GM12864 (cell line): Measurements from ENCODE around the gene DGKI.

Experiments used
- DNase-seq: peaks from one replicate; pipeline ENCODE4 v3.0.0-alpha.2; 2011; ENCODE audit warnings: low read depth
- H3K4me3 ChIP-seq: 2 replicates; pipeline ENCODE4 v1.5.1; 2011; ENCODE audit warnings: mild to moderate bottlenecking, low read depth, low read length, control low read depth
- TF ChIP-seq, protein P1 (sequence below): IDR thresholded peaks from 2 replicates; pipeline ENCODE4 v1.5.1; 2011; ENCODE audit warnings: low read depth, mild to moderate bottlenecking, moderate library complexity, low read length, control low read depth, inconsistent platforms; ENCODE audit errors: missing control alignments

Gene DGKI

DNA sequence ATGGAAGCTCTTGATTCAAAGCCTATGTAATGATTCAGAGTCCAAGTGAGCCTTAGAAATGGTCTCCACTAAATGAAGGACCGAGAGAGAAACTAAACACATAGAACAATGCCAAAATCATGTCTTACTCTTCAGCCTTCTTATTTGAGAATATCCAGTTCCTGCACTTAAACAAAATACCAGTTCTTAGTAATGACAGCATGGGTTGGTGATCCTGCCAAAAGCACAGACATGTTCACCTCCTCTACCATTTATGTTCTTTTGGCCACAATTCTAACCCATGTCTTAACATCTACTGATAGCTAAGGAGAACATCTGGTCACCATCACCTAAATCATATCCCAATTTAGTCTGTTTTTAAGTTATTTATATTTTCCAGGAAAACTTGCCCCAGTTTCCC, 263.6 kb downstream of the DGKI start:
- TF ChIP-seq, protein P1, sequence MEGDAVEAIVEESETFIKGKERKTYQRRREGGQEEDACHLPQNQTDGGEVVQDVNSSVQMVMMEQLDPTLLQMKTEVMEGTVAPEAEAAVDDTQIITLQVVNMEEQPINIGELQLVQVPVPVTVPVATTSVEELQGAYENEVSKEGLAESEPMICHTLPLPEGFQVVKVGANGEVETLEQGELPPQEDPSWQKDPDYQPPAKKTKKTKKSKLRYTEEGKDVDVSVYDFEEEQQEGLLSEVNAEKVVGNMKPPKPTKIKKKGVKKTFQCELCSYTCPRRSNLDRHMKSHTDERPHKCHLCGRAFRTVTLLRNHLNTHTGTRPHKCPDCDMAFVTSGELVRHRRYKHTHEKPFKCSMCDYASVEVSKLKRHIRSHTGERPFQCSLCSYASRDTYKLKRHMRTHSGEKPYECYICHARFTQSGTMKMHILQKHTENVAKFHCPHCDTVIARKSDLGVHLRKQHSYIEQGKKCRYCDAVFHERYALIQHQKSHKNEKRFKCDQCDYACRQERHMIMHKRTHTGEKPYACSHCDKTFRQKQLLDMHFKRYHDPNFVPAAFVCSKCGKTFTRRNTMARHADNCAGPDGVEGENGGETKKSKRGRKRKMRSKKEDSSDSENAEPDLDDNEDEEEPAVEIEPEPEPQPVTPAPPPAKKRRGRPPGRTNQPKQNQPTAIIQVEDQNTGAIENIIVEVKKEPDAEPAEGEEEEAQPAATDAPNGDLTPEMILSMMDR: no peak
- DNase-seq: no peak

DNA sequence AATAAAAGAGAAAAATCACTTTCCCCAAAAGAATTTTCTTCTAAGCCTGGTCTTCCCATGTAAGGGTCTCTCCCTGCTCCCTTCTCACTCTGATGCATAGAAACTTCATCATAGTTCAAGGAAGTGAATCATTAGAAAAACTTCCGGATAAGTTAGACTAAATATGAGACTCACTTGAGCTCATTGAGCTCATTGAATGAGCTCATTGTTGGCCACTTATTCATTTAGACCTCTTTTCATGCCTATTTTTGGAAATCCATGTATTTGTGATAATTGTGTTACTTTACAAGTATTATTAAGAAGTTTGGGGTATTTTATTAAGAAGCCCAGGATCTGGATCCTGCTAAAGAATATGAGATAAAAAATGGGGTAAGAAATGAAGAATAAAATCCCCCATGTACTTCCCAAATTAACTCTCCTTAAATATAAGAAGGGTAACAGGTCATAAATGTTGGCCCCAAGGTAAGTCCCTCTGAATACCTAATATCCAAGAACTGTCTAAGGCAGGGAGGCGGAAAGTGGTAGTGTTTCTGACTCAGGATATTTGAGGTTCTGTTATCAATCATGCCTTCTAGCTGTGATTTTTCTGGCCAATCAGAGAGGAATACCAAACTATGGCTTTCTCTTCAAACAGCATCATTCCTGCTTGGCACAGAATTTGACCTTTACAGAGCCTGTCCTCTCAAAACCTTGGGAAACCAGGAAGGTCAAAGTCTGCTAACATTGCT, 266.7 kb downstream of the DGKI start:
- no peak overlapping the region for H3K4me3 ChIP-seq
- TF ChIP-seq, protein P1: no peak
- DNase-seq: no peak

More for the DNA sequence above, 263.6 kb downstream of the DGKI start:
- H3K4me3 ChIP-seq: no peak overlapping the region

DNA sequence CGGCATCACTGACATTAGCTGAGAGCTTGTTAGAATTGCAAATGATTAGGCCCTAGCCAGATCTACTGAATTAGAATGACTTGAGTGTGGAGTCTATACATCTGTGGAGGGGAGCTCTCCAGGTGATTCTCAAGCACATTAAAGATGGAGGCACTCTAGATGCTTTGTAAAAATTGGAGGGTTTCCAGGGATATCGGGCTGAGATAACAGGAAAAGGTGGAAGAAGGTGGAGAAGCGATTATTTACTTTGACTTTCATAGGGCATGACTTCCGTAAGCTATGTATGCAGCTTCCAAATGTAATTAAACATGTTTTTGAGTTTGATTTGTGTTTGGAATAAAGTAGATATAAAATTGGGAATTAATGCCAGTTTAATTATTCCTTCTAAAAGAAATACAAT, 268.2 kb downstream of the DGKI start:
- no peak overlapping the region for H3K4me3 ChIP-seq
- no peak for DNase-seq
- TF ChIP-seq, protein P1: no peak

DNA sequence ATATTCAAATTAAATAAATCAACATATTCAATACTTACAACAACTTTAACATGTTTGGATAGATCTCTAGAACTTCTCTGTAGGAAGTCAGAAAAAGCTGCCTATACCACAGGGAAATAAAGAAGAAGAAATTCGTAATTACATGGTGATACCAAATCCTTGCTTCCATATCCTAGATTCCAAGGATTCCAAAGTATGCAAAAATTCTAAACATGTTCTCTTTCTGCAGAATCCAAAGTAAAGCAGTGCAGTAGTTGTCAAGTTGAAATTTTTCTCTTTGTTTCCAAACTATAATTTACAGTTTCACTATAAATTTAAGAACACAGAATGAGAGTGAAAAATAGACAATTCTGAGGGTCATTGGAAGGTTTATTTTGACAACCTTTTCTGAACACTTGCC, 269.6 kb downstream of the DGKI start:
- no peak for DNase-seq
- TF ChIP-seq, protein P1: no peak
- H3K4me3 ChIP-seq: no peak overlapping the region

DNA sequence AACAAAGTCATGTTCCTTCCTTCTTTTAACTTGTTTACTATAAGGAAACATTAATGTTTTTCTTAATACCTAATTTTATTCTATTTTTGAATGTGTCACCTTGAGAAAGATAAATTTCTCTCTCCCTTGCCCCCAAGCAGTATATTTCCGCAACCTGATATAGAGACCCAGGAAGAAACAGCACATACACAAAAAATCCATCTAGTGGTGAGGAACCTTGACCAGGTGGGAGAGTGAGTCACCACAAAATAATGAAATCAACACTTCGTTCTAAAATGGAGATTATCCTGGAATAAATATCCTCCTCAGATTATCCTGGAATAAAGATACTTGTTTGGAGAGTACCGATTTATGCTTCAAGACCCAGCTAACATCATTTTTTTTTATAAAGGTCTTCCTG, 270.3 kb downstream of the DGKI start:
- TF ChIP-seq, protein P1: no peak
- H3K4me3 ChIP-seq: no peak overlapping the region
- DNase-seq: no peak

DNA sequence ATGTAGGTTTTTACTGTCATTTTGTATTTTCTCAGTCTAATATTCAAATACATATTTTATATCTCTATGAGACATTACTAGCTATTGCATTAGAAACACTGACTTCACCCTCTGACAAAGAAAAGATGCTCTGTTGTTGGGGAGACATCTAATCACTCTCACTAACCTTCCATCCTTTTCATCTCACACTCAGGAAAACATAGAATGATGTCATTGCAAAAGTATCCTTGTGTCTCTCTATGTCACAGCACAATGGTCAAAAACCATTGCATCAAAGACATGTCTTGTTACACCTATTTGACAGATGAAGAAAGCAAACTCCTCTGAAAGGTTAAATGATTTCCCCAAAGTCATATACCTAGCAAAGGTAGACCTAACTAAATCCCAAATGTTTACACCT, 272.0 kb downstream of the DGKI start:
- TF ChIP-seq, protein P1: no peak
- H3K4me3 ChIP-seq: no peak overlapping the region
- no peak for DNase-seq
